ENCODE measurements around the gene STK32B.

The STK32B gene

GRCh38 chr4:5378002-5378401 is 326.7 kb downstream of the STK32B start:
- Histone ChIP-seq H3K27ac (no peak overlapping the region), H3K9me3 (ENCODE audit: severe bottlenecking) (peaks cover 16% of the 10 kb centered on the region), H3K27me3 (ENCODE audit: insufficient read depth, low read depth, severe bottlenecking) (no peaks in the 10 kb centered on the region), H3K4me3 (ENCODE audit: low read depth, low read length) (no peak overlapping the region), H3K36me3 (no peaks in the 10 kb centered on the region)
- peak; percentile 69 for DNase-seq
- peak; percentile 71 for TF ChIP-seq CTCF (IDR thresholded peaks at IDR 0.05; ENCODE audit: low read depth, low read length)

- Histone ChIP-seq H3K4me3 (ENCODE audit: low read depth, low read length) (no peak overlapping the region), H3K9me3 (ENCODE audit: severe bottlenecking) (peaks cover 6% of the 10 kb centered on the region), H3K27me3 (ENCODE audit: insufficient read depth, low read depth, severe bottlenecking) (no peaks in the 10 kb centered on the region), H3K36me3 (no peaks in the 10 kb centered on the region), H3K27ac (no peak overlapping the region)
- no peak for TF ChIP-seq CTCF (IDR thresholded peaks at IDR 0.05; ENCODE audit: low read depth, low read length)
- DNase-seq = no peak
Observed at GRCh38 chr4:5379895-5380294, 328.6 kb downstream of the STK32B start.

- H3K36me3 ChIP-seq = no peaks in the 10 kb centered on the region
- no peak overlapping the region for H3K4me3 ChIP-seq (ENCODE audit: low read depth, low read length)
- DNase-seq = peak; percentile 71
- no peaks in the 10 kb centered on the region for H3K27me3 ChIP-seq (ENCODE audit: insufficient read depth, low read depth, severe bottlenecking)
- peaks cover 6% of the 10 kb centered on the region for H3K9me3 ChIP-seq (ENCODE audit: severe bottlenecking)
- H3K27ac ChIP-seq = no peak overlapping the region; the same call in 1 of the 2 replicates
- TF ChIP-seq CTCF (IDR thresholded peaks at IDR 0.05; ENCODE audit: low read depth, low read length) = peak; percentile 43; the same call in 1 of the 2 replicates
Observed at GRCh38 chr4:5381961-5382441, 330.7 kb downstream of the STK32B start.

- Histone ChIP-seq H3K27me3 (ENCODE audit: insufficient read depth, low read depth, severe bottlenecking) (no peaks in the 10 kb centered on the region), H3K27ac (no peak overlapping the region), H3K36me3 (no peaks in the 10 kb centered on the region), H3K9me3 (ENCODE audit: severe bottlenecking) (no peaks in the 10 kb centered on the region), H3K4me3 (ENCODE audit: low read depth, low read length) (no peak overlapping the region)
- no peak for TF ChIP-seq CTCF (IDR thresholded peaks at IDR 0.05; ENCODE audit: low read depth, low read length)
- no peak for DNase-seq
Observed at GRCh38 chr4:5383191-5383980, 332.1 kb downstream of the STK32B start.

DNA sequence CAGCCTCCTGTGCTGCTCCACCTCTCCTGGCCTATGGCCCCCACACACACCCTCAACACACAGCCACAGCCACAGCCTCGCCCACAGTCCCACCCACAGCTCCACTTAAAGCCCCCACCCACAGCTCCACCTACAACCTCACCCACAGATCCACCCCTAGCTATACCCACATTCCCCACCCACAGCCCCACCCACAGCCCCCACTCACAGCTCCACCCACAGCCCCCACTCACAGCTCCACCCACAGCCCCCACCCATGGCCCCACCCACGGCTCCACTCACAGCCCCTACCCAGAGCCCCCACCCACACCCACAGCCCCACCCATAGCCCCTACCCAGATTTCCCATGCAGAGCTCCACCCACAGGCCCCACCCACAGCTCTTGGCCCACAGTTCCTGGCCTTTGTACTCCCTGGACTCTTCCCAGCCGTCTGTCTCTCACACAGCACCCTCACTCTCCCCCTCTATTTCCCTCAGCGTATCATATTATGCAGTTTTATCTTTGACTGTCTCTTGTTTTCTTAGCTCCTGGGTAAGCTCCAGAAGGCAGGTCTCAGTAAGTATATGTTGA is 334.5 kb downstream of the STK32B start:
- no peak for TF ChIP-seq CTCF (IDR thresholded peaks at IDR 0.05; ENCODE audit: low read depth, low read length)
- Histone ChIP-seq H3K36me3 (no peaks in the 10 kb centered on the region), H3K9me3 (ENCODE audit: severe bottlenecking) (peaks cover 2% of the 10 kb centered on the region), H3K27me3 (ENCODE audit: insufficient read depth, low read depth, severe bottlenecking) (no peaks in the 10 kb centered on the region), H3K4me3 (ENCODE audit: low read depth, low read length) (no peak overlapping the region), H3K27ac (no peak overlapping the region)
- DNase-seq = no peak
